HS-5 (cell line): ENCODE data around the gene WNT2B.
A peak's percentile ranks its signal among the peaks of the same experiment; 100 is the strongest.

ENCODE experiments used
- DNase-seq: peaks from one replicate; pipeline ENCODE4 v3.0.0-alpha.2; 2012; ENCODE audit warnings: low read depth

Gene WNT2B

GRCh38 chr1:112528076-112528475, 19.3 kb downstream of the WNT2B start:
- no peak for DNase-seq

DNA sequence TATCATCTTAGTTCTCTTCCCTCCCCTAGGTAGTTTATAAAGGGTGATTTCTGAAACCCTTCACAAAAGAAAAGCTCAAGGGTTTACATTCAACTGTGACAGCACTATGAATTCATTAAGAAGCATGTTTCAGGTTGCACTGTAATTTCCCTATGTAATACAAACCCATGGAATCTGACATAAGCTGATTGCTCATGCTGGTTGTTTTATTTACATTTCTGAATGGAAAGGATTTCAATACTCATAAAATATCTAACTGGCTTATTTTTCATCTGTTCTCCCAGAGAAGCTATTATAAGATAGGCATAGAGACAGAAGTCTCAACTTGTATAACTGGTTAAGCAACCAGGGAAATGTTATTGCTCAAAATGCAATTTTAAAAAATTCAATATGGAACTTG, 20.5 kb downstream of the WNT2B start:
- no peak for DNase-seq

DNA sequence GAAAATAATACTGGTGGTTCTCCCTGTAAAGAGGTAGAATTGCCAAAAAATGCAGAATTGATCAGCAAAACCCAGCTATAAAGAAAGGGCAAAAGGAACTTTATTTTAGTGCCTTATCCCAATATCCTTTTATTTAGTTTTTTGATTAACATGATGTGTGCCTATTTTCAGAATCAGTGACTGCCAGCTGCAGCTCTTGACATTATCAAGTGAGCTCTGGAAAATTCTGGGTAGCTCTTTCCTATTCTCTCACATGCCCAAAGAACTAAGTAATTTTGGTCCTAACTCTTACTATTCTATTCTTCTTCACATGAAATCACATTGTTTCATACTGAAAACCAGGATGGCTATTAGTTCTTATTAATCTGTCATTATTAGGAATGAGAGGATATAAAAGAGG, 22.1 kb downstream of the WNT2B start:
- DNase-seq: no peak

DNA sequence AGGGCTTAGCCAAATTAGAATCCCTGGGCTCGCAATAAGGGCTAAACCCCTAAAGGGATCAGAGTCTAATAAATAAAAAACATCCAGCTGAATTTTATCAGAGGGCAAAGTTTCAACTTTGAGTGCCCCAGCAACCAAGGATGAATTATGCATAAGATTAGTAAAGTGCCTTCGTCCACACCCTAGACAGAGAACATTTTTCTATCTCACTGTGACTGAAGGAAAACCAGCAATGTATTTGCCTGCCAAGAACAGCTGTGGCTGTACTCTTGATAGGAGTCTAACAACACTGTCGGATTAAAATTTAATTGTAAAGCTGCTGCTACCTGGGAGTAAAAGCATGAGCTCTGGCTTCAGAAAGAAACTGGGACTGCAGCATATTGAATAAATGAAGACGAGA, 23.3 kb downstream of the WNT2B start:
- no peak for DNase-seq

- DNase-seq: peak; percentile 87
Observed at GRCh38 chr1:112533029-112533428, 24.3 kb downstream of the WNT2B start.

GRCh38 chr1:112536561-112536960, 27.8 kb downstream of the WNT2B start:
- no peak for DNase-seq

- DNase-seq: no peak
Observed at GRCh38 chr1:112537456-112537855, 28.7 kb downstream of the WNT2B start.

- DNase-seq: no peak
Observed at GRCh38 chr1:112538883-112539282, 30.1 kb downstream of the WNT2B start.

DNA sequence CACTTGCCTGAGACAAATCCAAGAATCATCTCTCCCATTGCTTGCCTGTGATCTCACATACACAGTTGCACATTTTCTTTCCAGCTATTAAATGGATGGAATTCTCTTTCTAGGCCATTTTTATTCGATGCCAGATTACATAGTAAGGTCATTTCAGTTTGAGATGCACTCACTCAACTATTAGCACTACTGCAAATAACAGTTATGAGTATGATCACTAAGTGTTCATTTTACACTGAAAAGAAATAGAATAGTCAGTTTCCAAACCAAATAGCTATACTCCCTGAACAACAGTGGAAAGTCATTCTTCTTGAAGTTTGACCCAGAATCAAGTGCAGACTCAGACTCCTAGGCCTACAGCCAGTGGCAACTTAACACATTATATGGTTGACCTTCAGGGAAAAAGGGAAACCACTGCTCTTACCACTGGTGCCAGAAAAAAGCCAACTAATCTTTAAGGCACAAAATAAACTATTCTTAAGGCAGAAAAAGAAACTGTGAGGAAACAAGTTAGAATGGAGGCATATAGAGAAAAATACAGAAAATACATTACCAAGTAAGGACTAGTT, 31.5 kb downstream of the WNT2B start:
- DNase-seq: no peak

- no peak for DNase-seq
Observed at GRCh38 chr1:112541299-112541698, 32.5 kb downstream of the WNT2B start.

DNA sequence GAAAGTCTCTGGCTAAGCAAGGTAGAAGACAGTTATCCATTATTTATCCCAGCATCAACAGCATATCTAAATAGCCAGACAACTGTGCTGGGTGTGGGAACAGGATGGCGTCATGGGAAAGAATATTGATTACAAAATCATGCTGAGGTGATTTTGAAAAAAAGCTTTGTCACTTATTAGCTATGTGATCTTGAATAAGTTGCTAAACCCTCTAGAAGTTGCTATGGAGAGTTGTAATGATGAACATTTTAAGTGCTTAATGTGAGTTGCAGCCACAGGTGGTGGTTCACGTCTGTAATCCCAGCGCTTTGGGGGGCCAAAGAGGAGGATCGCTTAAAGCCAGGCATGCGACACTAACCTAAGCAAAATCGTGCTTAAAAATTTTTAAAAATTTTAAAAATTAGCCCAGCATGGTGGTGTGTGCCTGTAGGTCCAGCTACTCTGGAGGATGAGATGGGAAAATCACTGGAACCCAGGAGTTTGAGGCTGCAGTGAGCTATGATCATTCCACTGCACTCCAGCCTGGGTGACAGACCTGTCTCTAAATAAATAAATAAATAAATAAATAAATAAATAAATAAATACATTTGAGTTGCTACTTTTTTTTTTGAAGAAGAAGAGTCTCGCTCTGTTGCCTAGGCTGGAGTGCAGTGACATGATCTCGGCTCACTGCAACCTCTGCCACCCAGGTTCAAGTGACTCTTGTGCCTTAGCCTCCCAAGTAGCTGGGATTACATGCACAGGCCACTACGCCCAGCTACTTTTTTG, 33.6 kb downstream of the WNT2B start:
- no peak for DNase-seq

GRCh38 chr1:112544011-112544688, 35.4 kb downstream of the WNT2B start:
- DNase-seq: peak; percentile 94

DNA sequence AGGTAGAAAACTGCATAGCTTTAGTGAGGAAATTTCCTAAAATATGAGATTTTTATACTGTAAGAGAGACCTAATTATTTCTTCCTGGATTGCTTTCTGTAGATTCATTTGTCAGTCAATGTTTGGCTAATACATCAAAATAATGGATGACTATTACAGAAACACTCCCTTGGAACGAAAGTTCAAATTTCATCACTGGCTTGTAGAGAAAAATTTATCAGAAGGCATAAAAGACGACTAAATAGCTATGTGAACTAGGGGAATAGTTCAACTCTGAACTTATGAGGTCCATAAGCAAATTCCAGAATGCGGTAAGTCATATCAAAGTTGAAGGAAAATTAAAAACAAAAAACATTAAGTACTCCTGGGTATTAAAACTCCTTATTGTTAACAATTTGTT, 36.0 kb downstream of the WNT2B start:
- no peak for DNase-seq

- no peak for DNase-seq
Observed at GRCh38 chr1:112546076-112546475, 37.3 kb downstream of the WNT2B start.

GRCh38 chr1:112548547-112548946, 39.8 kb downstream of the WNT2B start:
- DNase-seq: no peak

- no peak for DNase-seq
Observed at GRCh38 chr1:112549590-112549989, 40.8 kb downstream of the WNT2B start.

- DNase-seq: no peak
Observed at GRCh38 chr1:112554411-112554810, 45.6 kb downstream of the WNT2B start.

DNA sequence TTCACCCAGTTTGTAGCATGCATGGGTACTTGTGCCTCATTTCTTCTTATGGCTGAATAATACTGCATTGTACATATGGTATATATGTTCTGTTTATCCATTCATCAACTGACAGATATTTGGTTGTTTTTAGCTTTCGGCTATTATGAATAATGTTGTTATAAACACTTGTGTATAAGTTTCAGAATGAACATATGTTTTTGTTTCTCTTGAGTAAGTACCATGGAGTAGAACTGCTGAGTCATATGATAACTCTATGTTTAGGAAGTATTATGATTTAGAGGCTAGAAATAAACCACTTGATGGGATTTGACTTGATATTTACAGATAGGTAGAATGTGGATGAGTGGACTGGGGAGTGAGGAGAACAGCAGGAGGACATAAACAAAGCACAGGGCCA, 48.6 kb downstream of the WNT2B start:
- no peak for DNase-seq

- no peak for DNase-seq
Observed at GRCh38 chr1:112558634-112559033, 49.9 kb downstream of the WNT2B start.

DNA sequence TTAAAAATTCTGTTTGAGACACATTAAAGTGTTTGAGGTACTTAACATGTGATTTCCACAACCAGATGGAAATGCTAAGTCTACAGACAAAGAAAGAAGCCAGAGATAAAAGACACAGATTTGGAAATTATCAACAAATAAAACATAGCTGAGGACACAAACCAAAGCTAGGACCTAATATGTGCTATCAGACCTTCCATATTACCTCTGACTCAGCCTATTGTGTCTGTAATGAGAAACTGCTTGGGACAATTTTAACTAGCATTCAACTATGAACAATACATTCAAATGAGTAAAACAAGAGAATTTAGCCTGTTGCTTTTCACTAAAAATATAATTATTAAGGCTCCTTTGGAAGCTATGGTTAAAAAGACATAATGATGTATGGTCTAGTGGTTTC, 54.6 kb downstream of the WNT2B start:
- DNase-seq: no peak

DNA sequence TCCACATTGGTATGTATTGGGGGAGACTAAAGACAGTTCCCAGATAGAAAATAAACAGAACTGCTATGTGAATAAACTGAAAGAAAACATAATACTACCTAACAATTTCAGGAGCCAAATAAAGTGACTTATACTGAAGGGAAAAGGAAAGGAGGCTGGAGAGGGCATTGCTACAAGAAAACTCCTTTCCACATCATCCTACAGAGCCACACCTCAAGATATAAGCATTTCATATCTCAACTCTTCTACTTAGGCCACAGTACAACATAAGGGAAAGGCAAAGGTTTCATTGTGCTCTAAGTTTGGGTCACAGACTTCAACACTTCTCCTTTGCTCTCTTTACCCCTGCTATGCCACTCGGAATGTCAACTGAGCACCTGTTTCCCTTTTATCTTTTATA, 55.3 kb downstream of the WNT2B start:
- DNase-seq: no peak

GRCh38 chr1:112565800-112566199, 57.0 kb downstream of the WNT2B start:
- DNase-seq: no peak

DNA sequence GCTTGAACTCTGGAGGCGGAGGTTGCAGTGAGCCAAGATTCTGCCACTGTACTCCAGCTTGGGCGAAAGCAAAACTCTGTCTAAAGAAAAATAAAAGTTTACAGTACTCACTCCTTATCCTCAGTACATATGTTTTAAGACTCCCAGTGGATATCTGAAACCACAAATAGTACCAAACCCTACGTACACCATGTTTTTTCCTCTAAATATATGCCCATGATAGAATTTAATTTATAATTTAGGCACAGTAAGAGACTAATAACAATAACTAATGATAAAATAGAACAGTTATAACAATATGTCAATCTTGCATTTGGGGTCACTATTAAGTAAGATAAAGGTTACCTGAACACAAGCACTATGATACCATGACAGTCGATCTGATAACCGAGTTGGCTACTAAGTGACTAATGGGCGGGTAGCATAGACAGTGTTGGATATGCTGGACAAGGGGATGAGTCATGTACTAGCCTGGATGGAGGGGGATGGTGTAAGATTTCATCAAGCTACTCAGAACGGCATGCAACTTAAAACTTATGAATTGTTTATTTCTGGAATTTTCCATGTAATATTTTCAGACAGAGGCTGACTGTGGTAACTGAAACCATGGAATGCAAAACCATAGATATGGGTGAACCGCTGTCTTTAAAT, 66.5 kb downstream of the WNT2B start:
- DNase-seq: peak; percentile 76
